Transverse colon (tissue), 4 donors: ENCODE measurements around the gene ZER1. TPM values are rescaled to one million over a fixed set of nuclear protein-coding genes. Genes with fewer than 3 reads are reported as not detected.

Source experiments
- DNase-seq: peaks from one replicate; pipeline ENCODE4 v3.0.0-alpha.2; 2019
- H3K27ac ChIP-seq, 4 donors: fragments of 200-600 bp; sonication (generic); 2 replicates each; pipeline ENCODE4 v1.5.1; 2016 to 2018; ENCODE audit warnings: inconsistent platforms in 4 of 4
- H3K27me3 ChIP-seq: fragments of 200-600 bp; sonication (generic); 2 replicates; pipeline ENCODE4 v1.5.1; 2017; ENCODE audit warnings: inconsistent platforms
- H3K36me3 ChIP-seq, 4 donors: fragments of 200-600 bp; sonication (generic); 2 replicates each; pipeline ENCODE4 v1.5.1; 2017 to 2019; ENCODE audit warnings: inconsistent platforms in 4 of 4
- H3K4me1 ChIP-seq, 4 donors: fragments of 200-600 bp; sonication (generic); 2 replicates each; pipeline ENCODE4 v1.5.1; 2017 to 2020; ENCODE audit warnings: inconsistent platforms in 4 of 4
- H3K4me3 ChIP-seq, 4 donors: fragments of 200-600 bp; sonication (generic); 1 replicate in 1 of 4; 2 replicates in 3 of 4; pipeline versions ENCODE4 v1.5.1 to v1.6.1; 2017 to 2019; ENCODE audit warnings: inconsistent platforms in 4 of 4
- H3K9me3 ChIP-seq, 2 donors: fragments of 200-600 bp; sonication (generic); 2 replicates each; pipeline ENCODE4 v1.5.1; 2017 to 2019; ENCODE audit warnings: inconsistent platforms in 2 of 2
- CTCF ChIP-seq, 5 experiments: fragments of 200-600 bp in 3 of 5; fragments of 450-650 bp in 2 of 5; sonication (generic) in 3 of 5; IDR thresholded peaks; 1 replicate in 2 of 5; 2 replicates in 3 of 5; pipeline ENCODE4 v1.5.1; 2016 to 2017; ENCODE audit warnings: antibody characterized with exemption in 5 of 5, inconsistent platforms in 3 of 5, mild to moderate bottlenecking in 2 of 5, moderate library complexity in 1 of 5
- EP300 ChIP-seq: sonication (generic); formaldehyde crosslinking; IDR thresholded peaks from one replicate; pipeline ENCODE4 v1.6.1; 2017; ENCODE audit warnings: antibody characterized with exemption, low read depth
- POLR2A ChIP-seq: fragments of 450-650 bp; IDR thresholded peaks from one replicate; pipeline ENCODE4 v1.6.1; 2016; ENCODE audit warnings: antibody characterized with exemption, mild to moderate bottlenecking, moderate library complexity
- POLR2AphosphoS5 ChIP-seq, 3 donors: sonication (generic); formaldehyde crosslinking; IDR thresholded peaks; one replicate each; pipeline ENCODE4 v1.6.1; 2016; ENCODE audit warnings: antibody characterized with exemption in 3 of 3
- WGBS, 2 donors: methylation state at CpG; one replicate each; pipeline ENCODE4 v1.1.5; 2018; ENCODE audit warnings: low coverage in 1 of 2; 5-methylcytosine and 5-hydroxymethylcytosine counted together
- in situ Hi-C, 4 donors: fragments of 200-750 bp; cut with MboI; loops; one replicate each; pipeline versions ENCODE4 v1.15.0 to v1.15.1; 2017; ENCODE audit warnings: low sequenced_read_pairs in 3 of 4, low pct_ligation_motif_present in 1 of 4, low pct_unique_long_range_greater_than_20kb in 1 of 4
- intact Hi-C: fragments of 100-400 bp; cut with DNase I; formaldehyde crosslinking; loops from one replicate; pipeline ENCODE4 v1.15.1; 2023; ENCODE audit warnings: low total_unique reads
- total RNA-seq, 4 donors: library from RNA; depleted of rRNA; stranded (reverse); fragments of >200 nt; gene quantifications; one replicate each; pipeline ENCODE4 v1.1.0, GENCODE V29; 2016

ZER1 gene
- total RNA-seq, 4 donors from 2014 or later: 57.5 to 116 (median 73.8) TPM

GRCh38 chr9:128792134-128792533 lies 20.4 kb upstream of the ZER1 start:
- Histone ChIP-seq H3K9me3 (no peaks in the 10 kb centered on the region), H3K36me3 (peaks cover 0 to 29% (median 12%) of the 10 kb centered on the region in 4 donors), H3K4me1 (peaks cover 8 to 14% (median 11%) of the 10 kb centered on the region in 4 donors), H3K27ac (no peak overlapping the region), H3K27me3 (no peaks in the 10 kb centered on the region), H3K4me3 (no peak overlapping the region)
- in situ Hi-C loops (no loop called here), intact Hi-C loops (no loop called here)
- WGBS, 2 donors: 92% methylated on average over 9 of the region's 9 CpGs; no CpG with 5 or more reads in 1 of the 2 donors
- TF ChIP-seq EP300 (no peak), POLR2A (no peak), POLR2AphosphoS5 (IDR thresholded peaks at IDR 0.05) (no peak), CTCF (IDR thresholded peaks at IDR 0.05) (no peak)
- no peak for DNase-seq

GRCh38 chr9:128790536-128790935 lies 18.8 kb upstream of the ZER1 start:
- H3K9me3 ChIP-seq: no peaks in the 10 kb centered on the region
- H3K4me1 ChIP-seq: peaks cover 8 to 20% (median 11%) of the 10 kb centered on the region in 4 donors
- no peak for TF ChIP-seq CTCF (IDR thresholded peaks at IDR 0.05)
- 100% methylated on average over 4 of the region's 4 CpGs; no CpG with 5 or more reads in 1 of the 2 donors for WGBS, 2 donors
- peaks cover 0 to 24% (median 10%) of the 10 kb centered on the region in 4 donors for H3K36me3 ChIP-seq
- in situ Hi-C loops (no loop called here), intact Hi-C loops (no loop called here)
- no peak overlapping the region for H3K27ac ChIP-seq
- no peak overlapping the region for H3K4me3 ChIP-seq
- no peak for DNase-seq
- no peaks in the 10 kb centered on the region for H3K27me3 ChIP-seq

GRCh38 chr9:128788445-128788844 lies 16.7 kb upstream of the ZER1 start:
- Histone ChIP-seq H3K4me3 (no peak overlapping the region), H3K27ac (peak overlapping the region in 1 of 4 donors; percentile 87), H3K9me3 (no peaks in the 10 kb centered on the region), H3K36me3 (peaks cover 0 to 17% (median 7%) of the 10 kb centered on the region in 4 donors), H3K4me1 (peaks cover 8 to 20% (median 11%) of the 10 kb centered on the region in 4 donors), H3K27me3 (no peaks in the 10 kb centered on the region)
- no peak for TF ChIP-seq CTCF (IDR thresholded peaks at IDR 0.05)
- TF ChIP-seq POLR2A: no peak
- no peak for TF ChIP-seq EP300
- no peak for TF ChIP-seq POLR2AphosphoS5 (IDR thresholded peaks at IDR 0.05)
- WGBS, 2 donors: 88% methylated on average over 1 of the region's 1 CpG; no CpG with 5 or more reads in 1 of the 2 donors
- in situ Hi-C loops (no loop called here), intact Hi-C loops (no loop called here)
- no peak for DNase-seq

GRCh38 chr9:128787659-128788058 lies 15.9 kb upstream of the ZER1 start:
- in situ Hi-C loops: no loop called here
- no peaks in the 10 kb centered on the region for H3K27me3 ChIP-seq

More at GRCh38 chr9:128787659-128788058, 15.9 kb upstream of the ZER1 start:
- Histone ChIP-seq H3K9me3 (no peaks in the 10 kb centered on the region), H3K4me1 (peaks cover 8 to 20% (median 11%) of the 10 kb centered on the region in 4 donors), H3K27ac (peak overlapping the region; percentile 87 to 92 (median 89)), H3K4me3 (peak overlapping the region; percentile 65 to 98 (median 81)), H3K36me3 (peaks cover 0 to 10% (median 4%) of the 10 kb centered on the region in 4 donors)
- TF ChIP-seq POLR2A: no peak
- no peak for TF ChIP-seq EP300
- no peak for TF ChIP-seq POLR2AphosphoS5 (IDR thresholded peaks at IDR 0.05)
- no peak for TF ChIP-seq CTCF (IDR thresholded peaks at IDR 0.05)
- DNase-seq: peak; percentile 23
- 4% methylated on average over 7 of the region's 7 CpGs; no CpG with 5 or more reads in 1 of the 2 donors for WGBS, 2 donors
- intact Hi-C loops: loop anchor here (1.0 kb wide), 1 partner anchor 15 kb away; no protein-coding TSS in a partner anchor
